Airway epithelial cell (primary cell): ENCODE measurements around the gene NPEPPS. TPM values are rescaled to one million over a fixed set of nuclear protein-coding genes. Genes with fewer than 3 reads are reported as not detected.

ENCODE experiments used
- total RNA-seq: library from RNA; depleted of rRNA; stranded (reverse); fragments of >200 nt; gene quantifications from 2 replicates; pipeline ENCODE4 v1.2.3, GENCODE V29; 2015

NPEPPS gene, protein sequence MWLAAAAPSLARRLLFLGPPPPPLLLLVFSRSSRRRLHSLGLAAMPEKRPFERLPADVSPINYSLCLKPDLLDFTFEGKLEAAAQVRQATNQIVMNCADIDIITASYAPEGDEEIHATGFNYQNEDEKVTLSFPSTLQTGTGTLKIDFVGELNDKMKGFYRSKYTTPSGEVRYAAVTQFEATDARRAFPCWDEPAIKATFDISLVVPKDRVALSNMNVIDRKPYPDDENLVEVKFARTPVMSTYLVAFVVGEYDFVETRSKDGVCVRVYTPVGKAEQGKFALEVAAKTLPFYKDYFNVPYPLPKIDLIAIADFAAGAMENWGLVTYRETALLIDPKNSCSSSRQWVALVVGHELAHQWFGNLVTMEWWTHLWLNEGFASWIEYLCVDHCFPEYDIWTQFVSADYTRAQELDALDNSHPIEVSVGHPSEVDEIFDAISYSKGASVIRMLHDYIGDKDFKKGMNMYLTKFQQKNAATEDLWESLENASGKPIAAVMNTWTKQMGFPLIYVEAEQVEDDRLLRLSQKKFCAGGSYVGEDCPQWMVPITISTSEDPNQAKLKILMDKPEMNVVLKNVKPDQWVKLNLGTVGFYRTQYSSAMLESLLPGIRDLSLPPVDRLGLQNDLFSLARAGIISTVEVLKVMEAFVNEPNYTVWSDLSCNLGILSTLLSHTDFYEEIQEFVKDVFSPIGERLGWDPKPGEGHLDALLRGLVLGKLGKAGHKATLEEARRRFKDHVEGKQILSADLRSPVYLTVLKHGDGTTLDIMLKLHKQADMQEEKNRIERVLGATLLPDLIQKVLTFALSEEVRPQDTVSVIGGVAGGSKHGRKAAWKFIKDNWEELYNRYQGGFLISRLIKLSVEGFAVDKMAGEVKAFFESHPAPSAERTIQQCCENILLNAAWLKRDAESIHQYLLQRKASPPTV
- total RNA-seq: 47.2 and 50.2 TPM in 2 replicates

GRCh38 chr17:47530557-47531232 is at the start of gene NPEPPS:
TSS of gene NPEPPS (plus strand) at chr17:47531108. CDS start at chr17:47531301, 193 bp downstream.

DNA sequence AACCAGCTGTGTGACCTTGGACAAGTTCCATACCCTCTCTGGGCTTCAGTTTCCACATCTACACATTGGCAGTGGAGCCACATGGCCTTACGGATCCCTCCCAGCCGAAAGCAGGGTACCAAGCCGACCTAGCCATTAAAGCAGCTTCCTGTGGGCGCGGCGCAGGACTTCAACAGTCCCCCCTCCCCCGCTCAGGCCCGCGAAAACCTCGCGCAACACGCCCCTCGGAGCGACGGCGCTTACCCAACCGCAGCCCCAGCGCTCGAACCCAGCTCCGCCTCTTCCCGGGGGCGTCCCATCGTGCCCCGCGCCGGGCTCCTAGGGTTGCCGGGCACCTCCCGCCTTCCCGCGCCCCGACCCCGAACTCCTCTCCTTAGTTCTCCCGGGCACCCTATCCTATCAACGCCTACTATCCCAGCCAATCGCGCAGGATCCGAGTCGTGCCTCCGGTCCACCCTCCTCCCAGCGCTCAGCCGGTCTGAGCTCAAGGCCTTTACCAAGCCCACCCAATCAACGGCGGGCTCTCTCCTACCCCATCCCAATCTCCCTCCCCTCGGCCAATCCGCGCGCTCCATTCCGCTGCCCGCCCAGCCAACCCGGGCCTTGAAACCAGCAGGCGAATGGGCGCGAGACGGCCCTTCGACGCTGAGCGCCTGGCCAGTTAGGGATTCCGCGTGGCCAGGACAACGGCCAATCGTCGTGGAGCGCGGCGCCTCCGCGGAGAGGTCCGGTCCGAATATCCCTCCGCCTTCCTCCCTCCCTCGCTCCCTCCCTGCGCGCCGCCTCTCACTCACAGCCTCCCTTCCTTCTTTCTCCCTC is 118.5 kb downstream of the NPEPPS start, which contains the start of gene KPNB1:
KPNB1 (plus strand) TSS at position 767 of the 819 bp plus-strand sequence. CDS start 326 bp downstream, outside the sequence.

Other genes starting within 250 kb of the NPEPPS start
- 0.56 TPM in 1 of 2 replicates, not detected in the other for gene EFCAB13, start 207.2 kb upstream of the NPEPPS start, total RNA-seq
- 220 and 276 TPM in 2 replicates for gene KPNB1, start 118.8 kb downstream of the NPEPPS start, total RNA-seq
- gene TBKBP1, start 163.1 kb downstream of the NPEPPS start, total RNA-seq: 6.3 and 7.1 TPM in 2 replicates
- gene TBX21, start 202.1 kb downstream of the NPEPPS start, total RNA-seq: not detected in 2 replicates